BE2C (cell line): ENCODE results near the gene CTDSP2.
"Not testable (repeated sequence)": the region's sequence is repeated elsewhere in the genome, so short reads cannot be mapped to it uniquely, and the experiment has no call there.

ENCODE experiments used
- DNase-seq: peaks from one replicate; pipeline ENCODE4 v3.0.0-alpha.2; 2020
- H3K27me3 ChIP-seq: fragments of 250-450 bp; sonication (Bioruptor Pico); 2 replicates; pipeline ENCODE4 v1.5.1; 2020; ENCODE audit warnings: mild to moderate bottlenecking
- H3K36me3 ChIP-seq: fragments of 250-450 bp; sonication (Bioruptor Pico); 2 replicates; pipeline ENCODE4 v1.5.1; 2020; ENCODE audit warnings: mild to moderate bottlenecking
- H3K4me1 ChIP-seq: fragments of 250-450 bp; sonication (Bioruptor Pico); 2 replicates; pipeline ENCODE4 v1.5.1; 2020
- H3K4me3 ChIP-seq: 2 replicates; pipeline ENCODE4 v1.5.1; 2011; ENCODE audit warnings: low read depth, low read length
- H3K9me3 ChIP-seq: fragments of 250-450 bp; sonication (Bioruptor Pico); 2 replicates; pipeline ENCODE4 v1.5.1; 2020
- TF ChIP-seq, protein P1 (sequence below): IDR thresholded peaks from 2 replicates; pipeline ENCODE4 v1.5.1; 2012; ENCODE audit warnings: mild to moderate bottlenecking, low read depth, low read length

Gene CTDSP2

DNA sequence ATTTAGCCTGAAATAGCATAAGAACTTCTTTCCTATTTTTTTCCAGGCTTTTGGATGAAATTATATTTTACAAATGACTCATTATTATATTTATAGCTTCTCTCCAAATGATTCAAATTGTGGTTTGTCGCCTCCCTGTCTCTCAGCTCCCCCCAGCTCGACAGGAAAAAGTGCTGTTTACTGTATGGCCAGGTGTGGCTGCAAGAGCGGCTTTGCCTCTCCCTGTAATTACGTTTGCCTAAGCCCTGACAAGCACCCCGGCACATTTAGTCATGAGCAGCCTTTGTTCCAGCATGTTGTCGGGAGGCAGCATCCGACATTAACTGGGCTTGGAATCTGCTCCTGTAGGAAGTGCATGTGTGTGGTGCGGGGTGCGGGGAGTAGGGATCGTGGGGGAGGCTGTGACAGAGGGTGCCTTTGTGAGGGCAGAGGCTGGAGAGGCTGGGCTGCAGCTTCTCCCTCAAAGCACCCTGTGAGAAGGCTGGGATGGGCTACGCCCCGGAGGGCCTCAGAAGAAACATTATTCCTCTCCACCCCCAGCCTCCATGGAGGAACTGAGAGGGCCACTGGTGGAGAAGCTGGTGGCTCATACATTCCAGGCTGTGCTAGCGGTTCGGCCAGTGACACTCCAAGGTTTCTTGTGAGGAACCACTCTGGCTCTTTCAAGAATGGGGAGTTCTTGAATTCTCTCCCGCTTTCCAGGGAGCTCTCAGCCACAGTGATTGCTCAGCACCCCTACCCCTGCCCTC, 42.1 kb upstream of the CTDSP2 start:
- Histone ChIP-seq H3K36me3 (no peaks in the 10 kb centered on the region), H3K27me3 (no peaks in the 10 kb centered on the region), H3K9me3 (no peaks in the 10 kb centered on the region), H3K4me1 (peaks cover 37% of the 10 kb centered on the region), H3K4me3 (peak overlapping the region; percentile 14; the same call in 1 of the 2 replicates)
- no peak for DNase-seq
- TF ChIP-seq, protein P1, sequence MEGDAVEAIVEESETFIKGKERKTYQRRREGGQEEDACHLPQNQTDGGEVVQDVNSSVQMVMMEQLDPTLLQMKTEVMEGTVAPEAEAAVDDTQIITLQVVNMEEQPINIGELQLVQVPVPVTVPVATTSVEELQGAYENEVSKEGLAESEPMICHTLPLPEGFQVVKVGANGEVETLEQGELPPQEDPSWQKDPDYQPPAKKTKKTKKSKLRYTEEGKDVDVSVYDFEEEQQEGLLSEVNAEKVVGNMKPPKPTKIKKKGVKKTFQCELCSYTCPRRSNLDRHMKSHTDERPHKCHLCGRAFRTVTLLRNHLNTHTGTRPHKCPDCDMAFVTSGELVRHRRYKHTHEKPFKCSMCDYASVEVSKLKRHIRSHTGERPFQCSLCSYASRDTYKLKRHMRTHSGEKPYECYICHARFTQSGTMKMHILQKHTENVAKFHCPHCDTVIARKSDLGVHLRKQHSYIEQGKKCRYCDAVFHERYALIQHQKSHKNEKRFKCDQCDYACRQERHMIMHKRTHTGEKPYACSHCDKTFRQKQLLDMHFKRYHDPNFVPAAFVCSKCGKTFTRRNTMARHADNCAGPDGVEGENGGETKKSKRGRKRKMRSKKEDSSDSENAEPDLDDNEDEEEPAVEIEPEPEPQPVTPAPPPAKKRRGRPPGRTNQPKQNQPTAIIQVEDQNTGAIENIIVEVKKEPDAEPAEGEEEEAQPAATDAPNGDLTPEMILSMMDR, result no peak

DNA sequence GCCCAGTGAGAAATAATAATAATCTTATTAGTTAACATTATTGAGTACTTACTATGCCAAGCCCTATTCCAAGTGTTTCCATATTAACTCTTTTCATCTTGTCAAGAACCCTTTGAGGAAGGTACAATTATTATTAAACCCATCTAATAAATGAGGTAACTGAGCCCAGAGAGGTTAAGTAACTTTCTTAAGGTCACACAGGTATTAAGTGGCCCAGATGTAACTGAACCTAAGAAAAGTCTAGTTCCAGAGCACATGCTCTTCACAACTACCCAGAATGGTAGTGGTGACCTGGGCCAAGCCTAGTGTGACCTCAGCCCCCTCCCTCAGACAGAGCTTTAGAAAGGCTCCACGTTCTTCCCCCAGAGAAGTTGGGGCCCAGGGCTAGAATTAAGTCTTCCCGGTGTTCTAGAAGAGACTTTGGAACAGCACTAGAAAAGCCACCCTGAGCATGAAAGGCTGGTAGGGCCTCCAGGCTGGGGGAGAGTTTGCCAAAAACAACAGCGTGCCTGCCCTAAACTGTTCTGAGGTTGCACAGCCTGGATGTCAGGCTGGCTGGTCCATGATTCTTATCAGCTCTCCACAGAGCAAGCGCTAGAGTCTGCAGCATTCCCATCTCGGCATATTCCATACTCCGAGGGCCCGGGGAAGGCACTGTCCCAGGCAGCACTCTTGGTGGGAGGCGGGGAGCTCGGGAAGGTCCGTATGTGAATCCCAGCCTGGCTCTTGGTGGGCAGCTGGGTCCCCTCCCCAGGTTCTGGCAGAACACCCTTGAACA, 41.3 kb upstream of the CTDSP2 start:
- H3K27me3 ChIP-seq, result no peaks in the 10 kb centered on the region
- H3K4me1 ChIP-seq, result peaks cover 32% of the 10 kb centered on the region
- no peaks in the 10 kb centered on the region for H3K9me3 ChIP-seq
- TF ChIP-seq, protein P1, result 0 out of 2 replicates have a peak, but pooled peaks have one; percentile 1
- H3K4me3 ChIP-seq, result peak overlapping the region; percentile 14; the same call in 1 of the 2 replicates
- peak; percentile 70 for DNase-seq
- no peaks in the 10 kb centered on the region for H3K36me3 ChIP-seq

DNA sequence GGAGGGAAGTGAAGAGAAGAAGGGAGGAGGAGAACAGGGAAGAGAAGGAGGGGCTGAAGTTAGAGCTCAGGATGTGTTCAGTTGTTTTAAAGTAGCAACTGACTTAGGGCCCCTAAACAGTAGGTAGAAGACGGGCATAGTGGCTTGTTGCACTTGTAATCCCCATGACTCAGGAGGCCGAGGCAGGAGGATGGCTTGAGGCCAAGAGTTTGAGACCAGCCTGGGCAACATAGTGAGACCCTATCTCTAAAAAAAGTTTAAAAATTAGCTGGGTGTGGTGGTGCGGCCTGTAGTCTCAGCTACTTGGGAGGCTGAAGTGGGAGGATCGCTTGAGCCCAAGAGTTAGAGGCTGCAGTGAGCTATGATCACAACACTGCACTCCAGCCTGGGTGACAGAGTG, 40.4 kb upstream of the CTDSP2 start:
- not testable (repeated sequence) for H3K27me3 ChIP-seq, H3K9me3 ChIP-seq, H3K36me3 ChIP-seq, H3K4me3 ChIP-seq, DNase-seq
- peaks cover 29% of the 10 kb centered on the region for H3K4me1 ChIP-seq

DNA sequence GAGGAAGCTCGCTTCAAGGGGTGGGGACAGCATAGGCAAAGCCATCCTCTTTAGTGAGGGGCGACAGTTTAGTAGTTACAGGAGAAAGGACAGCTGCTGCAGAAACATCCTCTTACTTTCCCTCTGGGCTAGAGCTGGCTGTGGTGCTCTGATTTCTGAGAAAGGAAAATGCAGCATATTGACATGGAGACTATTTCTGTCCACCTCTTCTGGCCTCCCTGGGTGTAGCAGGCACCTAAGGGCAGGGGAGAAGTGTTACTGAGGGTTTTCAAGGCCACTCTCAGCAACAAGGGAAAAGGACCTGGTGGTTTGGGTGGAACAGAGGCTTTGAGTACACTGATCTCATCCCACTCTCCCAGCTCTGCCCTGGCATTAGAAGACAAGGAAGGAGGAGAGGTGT, 40.0 kb upstream of the CTDSP2 start:
- DNase-seq, result no peak
- Histone ChIP-seq H3K4me3 (no peak overlapping the region), H3K4me1 (peaks cover 25% of the 10 kb centered on the region), H3K27me3 (no peaks in the 10 kb centered on the region), H3K36me3 (no peaks in the 10 kb centered on the region), H3K9me3 (no peaks in the 10 kb centered on the region)
- TF ChIP-seq, protein P1, result no peak

DNA sequence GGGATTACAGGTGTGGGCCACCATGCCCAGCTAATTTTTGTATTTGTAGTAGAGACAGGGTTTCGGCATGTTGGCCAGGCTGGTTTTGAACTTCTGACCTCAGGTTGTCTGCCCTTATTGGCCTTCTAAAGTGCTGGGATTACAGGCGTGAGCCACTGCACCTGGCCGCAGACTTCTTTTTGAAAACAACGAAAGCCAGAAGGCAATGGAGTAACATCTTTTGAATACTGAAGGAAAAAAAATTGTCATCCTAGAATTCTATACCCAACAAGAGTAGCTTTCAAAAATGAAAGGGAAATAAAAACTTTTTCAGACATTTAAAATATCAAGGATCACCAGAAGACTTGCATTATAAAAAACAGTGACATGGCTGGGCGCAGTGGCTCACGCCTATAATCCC, 38.7 kb upstream of the CTDSP2 start:
- H3K4me1 ChIP-seq, result peaks cover 24% of the 10 kb centered on the region
- DNase-seq, result no peak
- TF ChIP-seq, protein P1, result no peak

DNA sequence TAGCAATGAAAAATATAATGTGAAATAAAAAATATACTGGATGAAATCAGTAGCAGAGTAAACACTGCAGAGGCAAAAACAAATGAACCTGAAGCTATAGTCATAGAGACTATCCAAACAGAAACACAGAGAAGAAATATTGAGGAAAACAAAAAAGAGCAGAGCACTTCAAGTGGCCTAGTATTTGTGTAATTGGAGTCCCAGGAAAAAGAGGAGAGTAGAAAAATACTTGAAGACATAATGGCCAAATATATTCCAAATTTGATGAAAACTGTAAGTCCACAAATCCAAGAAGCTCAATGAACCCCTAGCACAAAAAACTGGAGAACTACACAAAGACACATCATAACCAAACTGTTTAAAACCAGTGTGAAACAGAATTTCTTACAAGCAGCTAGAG, 37.2 kb upstream of the CTDSP2 start:
- DNase-seq, result no peak
- Histone ChIP-seq H3K9me3 (no peaks in the 10 kb centered on the region), H3K27me3 (no peaks in the 10 kb centered on the region), H3K36me3 (no peaks in the 10 kb centered on the region), H3K4me3 (no peak overlapping the region), H3K4me1 (peaks cover 10% of the 10 kb centered on the region)
- TF ChIP-seq, protein P1, result no peak

More for the DNA sequence above, 38.7 kb upstream of the CTDSP2 start:
- Histone ChIP-seq H3K27me3 (no peaks in the 10 kb centered on the region), H3K36me3 (no peaks in the 10 kb centered on the region), H3K4me3 (no peak overlapping the region), H3K9me3 (no peaks in the 10 kb centered on the region)
